IMR-90 (cell line): ENCODE measurements around the gene CDX1. TPM values are rescaled to one million over a fixed set of nuclear protein-coding genes. Genes with fewer than 3 reads are reported as not detected.

ENCODE experiments used
- ATAC-seq: fragments of 200-7000 bp; cut with Tn5 transposase; 2 replicates; pipeline ENCODE4 v1.9.1; 2020; ENCODE audit warnings: low read depth, mild to moderate bottlenecking, moderate library complexity
- BruUV-seq: library from RNA; stranded (reverse); fragments of 400-500 nt; replicated peaks from 2 replicates; lab custom pipeline; 2021; lab: Mats Ljungman, UMichigan
- CTCF ChIA-PET: fragments of 300-600 bp; formaldehyde crosslinking; extraction: SDS; loops from one replicate; lab custom pipeline; 2021; ENCODE audit warnings: antibody characterized with exemption; lab: Yijun Ruan, JAX
- POLR2A ChIA-PET: fragments of 300-600 bp; sonication (Branson Sonifier 250); formaldehyde crosslinking; loops from one replicate; lab custom pipeline; 2022; ENCODE audit warnings: antibody characterized with exemption; ENCODE audit not compliant: unreplicated experiment; lab: Charles Lee
- DNase-seq: peaks from one replicate; pipeline ENCODE4 v3.0.0; 2013
- H2AFZ ChIP-seq: replicated peaks from 2 replicates; pipeline ENCODE3; 2013; ENCODE audit warnings: low read length, mild to moderate bottlenecking; ENCODE audit not compliant: poor library complexity
- H2AK5ac ChIP-seq: 2 replicates; pipeline ENCODE4 v1.6.1; 2013; ENCODE audit warnings: low read depth, low read length, inconsistent platforms
- H2AK9ac ChIP-seq: replicated peaks from 2 replicates; pipeline ENCODE3; 2013; ENCODE audit warnings: mild to moderate bottlenecking, low read depth, low read length, moderate library complexity; ENCODE audit not compliant: poor library complexity
- H2BK120ac ChIP-seq: 2 replicates; pipeline ENCODE4 v1.6.1; 2013; ENCODE audit warnings: low read depth, low read length, inconsistent platforms
- H2BK15ac ChIP-seq: 3 replicates; pipeline ENCODE4 v1.6.1; 2013; ENCODE audit warnings: low read depth, low read length, inconsistent platforms
- H2BK20ac ChIP-seq: 2 replicates; pipeline ENCODE4 v1.6.1; 2013; ENCODE audit warnings: low read depth, mild to moderate bottlenecking, inconsistent platforms, low read length, moderate library complexity
- H2BK5ac ChIP-seq: 2 replicates; pipeline ENCODE4 v1.6.1; 2013; ENCODE audit warnings: mild to moderate bottlenecking, low read depth, low read length, inconsistent platforms; ENCODE audit not compliant: poor library complexity, severe bottlenecking
- H3K14ac ChIP-seq: replicated peaks from 2 replicates; pipeline ENCODE4 v1.6.1; 2013; ENCODE audit warnings: low read depth, low read length, inconsistent platforms
- H3K18ac ChIP-seq: 2 replicates; pipeline ENCODE4 v1.6.1; 2013; ENCODE audit warnings: low read depth, low read length, control low read depth
- H3K23ac ChIP-seq: 2 replicates; pipeline ENCODE4 v1.6.1; 2013; ENCODE audit warnings: low read depth, low read length, inconsistent platforms
- H3K27ac ChIP-seq: 2 replicates; pipeline ENCODE4 v1.5.1; 2013; ENCODE audit warnings: mild to moderate bottlenecking, control low read depth, low read length; ENCODE audit not compliant: insufficient read depth
- H3K27me3 ChIP-seq: 2 replicates; pipeline ENCODE4 v1.6.1; 2013; ENCODE audit warnings: low read length; ENCODE audit not compliant: control insufficient read depth, insufficient read depth
- H3K36me3 ChIP-seq: 2 replicates; pipeline ENCODE4 v1.6.1; 2013; ENCODE audit warnings: low read length, mixed read lengths; ENCODE audit not compliant: control insufficient read depth, insufficient read depth
- H3K4ac ChIP-seq: 2 replicates; pipeline ENCODE4 v1.6.1; 2013; ENCODE audit warnings: low read depth, low read length, inconsistent platforms
- H3K4me1 ChIP-seq: 2 replicates; pipeline ENCODE4 v1.6.1; 2013; ENCODE audit warnings: low read length, mixed read lengths; ENCODE audit not compliant: control insufficient read depth, insufficient read depth
- H3K4me2 ChIP-seq: 2 replicates; pipeline ENCODE4 v1.6.1; 2013; ENCODE audit warnings: low read depth, mild to moderate bottlenecking, control low read depth, low read length, moderate library complexity
- H3K4me3 ChIP-seq: 2 replicates; pipeline ENCODE4 v1.5.1; 2013; ENCODE audit warnings: low read depth, mild to moderate bottlenecking, control low read depth, low read length, moderate library complexity; ENCODE audit not compliant: insufficient read depth
- H3K56ac ChIP-seq: 2 replicates; pipeline ENCODE4 v1.6.1; 2013; ENCODE audit warnings: low read length, inconsistent platforms; ENCODE audit not compliant: insufficient read depth; ENCODE audit errors: extremely low read depth
- H3K79me1 ChIP-seq, 2 experiments: 2 replicates each; pipeline ENCODE4 v1.6.1; 2013; ENCODE audit warnings: low read length in 2 of 2, inconsistent platforms in 1 of 2, low read depth in 1 of 2
- H3K9ac ChIP-seq: 2 replicates; pipeline ENCODE4 v1.6.1; 2013; ENCODE audit warnings: low read depth, low read length, control low read depth
- H3K9me1 ChIP-seq: 2 replicates; pipeline ENCODE4 v1.6.1; 2013; ENCODE audit warnings: low read length, inconsistent platforms; ENCODE audit not compliant: insufficient read depth
- H3K9me3 ChIP-seq: 2 replicates; pipeline ENCODE4 v1.6.1; 2013; ENCODE audit warnings: low read length; ENCODE audit not compliant: control insufficient read depth, insufficient read depth
- H4K20me1 ChIP-seq: 2 replicates; pipeline ENCODE4 v1.6.1; 2013; ENCODE audit warnings: low read length, inconsistent platforms; ENCODE audit not compliant: insufficient read depth
- H4K5ac ChIP-seq: 2 replicates; pipeline ENCODE4 v1.6.1; 2013; ENCODE audit warnings: mild to moderate bottlenecking, low read depth, low read length, control low read depth
- H4K8ac ChIP-seq, 2 experiments: 2 replicates each; pipeline ENCODE4 v1.6.1; 2013; ENCODE audit warnings: low read depth in 2 of 2, low read length in 2 of 2, control low read depth in 1 of 2, inconsistent platforms in 1 of 2
- H4K91ac ChIP-seq: 2 replicates; pipeline ENCODE4 v1.6.1; 2013; ENCODE audit warnings: low read depth, low read length, inconsistent platforms; ENCODE audit not compliant: insufficient read depth
- CEBPB ChIP-seq: IDR thresholded peaks from 2 replicates; pipeline ENCODE4 v1.6.1; 2012; ENCODE audit warnings: low read depth, low read length, improper control_type of control experiment
- FOS ChIP-seq: fragments of 150-350 bp; IDR thresholded peaks from 2 replicates; pipeline ENCODE4 v1.6.1; 2016; ENCODE audit warnings: low read depth, low read length
- MAZ ChIP-seq: IDR thresholded peaks from 2 replicates; pipeline ENCODE4 v1.6.1; 2012; ENCODE audit warnings: low read depth, mild to moderate bottlenecking, low read length, improper control_type of control experiment, moderate library complexity, borderline replicate concordance
- MXI1 ChIP-seq: IDR thresholded peaks from 2 replicates; pipeline ENCODE4 v1.6.1; 2012; ENCODE audit warnings: low read depth, mild to moderate bottlenecking, low read length, moderate library complexity, borderline replicate concordance
- RCOR1 ChIP-seq: IDR thresholded peaks from 2 replicates; pipeline ENCODE4 v1.6.1; 2012; ENCODE audit warnings: mild to moderate bottlenecking, low read length, improper control_type of control experiment; ENCODE audit not compliant: insufficient replicate concordance
- RFX5 ChIP-seq: IDR thresholded peaks from 2 replicates; pipeline ENCODE4 v1.8.0; 2012; ENCODE audit warnings: low read depth, mild to moderate bottlenecking, low read length, moderate library complexity
- whole genome bisulfite sequencing, 2 experiments: methylation state at CpG; one replicate each; pipeline versions ENCODE4 v1.1.5 to v1.1.7; 2013; ENCODE audit warnings: missing lambda C conversion rate in 2 of 2; ENCODE audit not compliant: insufficient read length in 1 of 2; ENCODE audit errors: extremely low coverage in 2 of 2; 5-methylcytosine and 5-hydroxymethylcytosine counted together
- dilution Hi-C: fragments of 300-500 bp; cut with HindIII; formaldehyde crosslinking; loops from one replicate; pipeline ENCODE4 v1.14.3; 2018; ENCODE audit warnings: low sequenced_read_pairs; ENCODE audit not compliant: unreplicated experiment
- in situ Hi-C: fragments of 300-500 bp; cut with MboI; formaldehyde crosslinking; loops from 3 replicates; pipeline ENCODE4 v1.14.3; 2019; ENCODE audit warnings: low sequenced_read_pairs, inconsistent platforms, mixed read lengths
- intact Hi-C: fragments of 100-400 bp; cut with micrococcal nuclease; formaldehyde crosslinking; loops from 2 replicates; pipeline ENCODE4 v1.10.0; 2022
- polyA plus RNA-seq, 3 experiments: library from polyadenylated mRNA; depleted of rRNA; stranded (reverse); fragments of >200 nt; gene quantifications; 2 replicates each; pipeline ENCODE4 v1.2.3, GENCODE V29; 2012; ENCODE audit warnings: low replicate concordance in 1 of 3
- total RNA-seq: library from RNA; depleted of rRNA; stranded (reverse); fragments of >200 nt; gene quantifications from 2 replicates; pipeline ENCODE4 v1.2.3, GENCODE V29; 2012

The CDX1 gene
- total and polyA plus RNA-seq, 2 of the 4 experiments (the other 2 are of a cell fraction): 0.18 to 0.24 TPM

DNA sequence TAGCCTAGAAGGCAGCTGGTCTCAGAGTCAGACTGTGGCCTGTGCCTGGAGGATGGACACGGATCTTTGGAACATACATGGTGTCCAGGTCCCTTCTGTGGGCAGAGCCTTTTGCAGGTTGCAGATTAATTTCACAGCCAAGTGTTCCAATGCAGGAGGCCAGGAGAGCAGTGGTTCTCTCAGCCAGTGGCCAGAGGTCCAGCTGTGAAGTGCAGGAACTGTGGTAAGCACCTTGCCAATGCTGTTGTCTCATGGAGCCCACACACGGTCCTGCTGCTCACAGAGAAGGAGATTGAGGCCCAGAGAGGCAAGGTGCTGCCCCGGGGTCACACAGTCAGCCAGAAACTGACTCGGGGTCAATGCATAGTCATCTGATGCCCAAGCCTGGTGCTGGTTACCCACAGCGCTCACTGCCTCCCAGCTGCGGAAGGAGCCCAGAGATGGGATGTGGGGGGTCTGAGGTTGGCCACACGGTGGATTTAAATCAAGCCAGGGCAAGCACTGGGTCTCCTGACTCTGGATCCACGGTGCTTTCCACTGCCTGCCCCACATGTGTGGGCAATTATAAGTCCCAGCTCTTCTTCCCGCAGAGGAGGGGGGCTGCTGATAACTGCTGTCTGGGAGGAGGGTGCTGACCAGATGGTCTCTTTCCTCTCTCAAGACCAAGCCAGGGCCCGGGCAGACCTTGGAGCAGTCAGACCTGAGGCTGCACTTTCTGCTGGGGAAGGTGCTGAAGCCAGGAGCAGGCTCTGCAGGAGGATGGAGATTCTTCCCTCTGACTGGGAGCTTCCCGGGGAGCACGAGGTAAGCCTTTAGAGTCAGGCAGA lies 13.7 kb upstream of the CDX1 start:
- H3K27me3 ChIP-seq: no peaks in the 10 kb centered on the region
- H3K4ac ChIP-seq: peak overlapping the region; percentile 99
- H3K79me1 ChIP-seq: peaks cover 5 to 67% of the 10 kb centered on the region in 2 experiments
- dilution Hi-C loops: no loop called here
- H4K91ac ChIP-seq: peak overlapping the region; percentile 98
- peak overlapping the region; percentile 94 for H3K23ac ChIP-seq
- H2BK20ac ChIP-seq: peak overlapping the region; percentile 56
- H3K4me3 ChIP-seq: peak overlapping the region; percentile 76
- peak overlapping the region; percentile 94 for H2AK5ac ChIP-seq
- H3K9me1 ChIP-seq: peaks cover 31% of the 10 kb centered on the region
- H3K14ac ChIP-seq: peak overlapping the region; percentile 96
- H4K20me1 ChIP-seq: peaks cover 53% of the 10 kb centered on the region
- H2AK9ac ChIP-seq: peak overlapping the region; percentile 18
- peak overlapping the region; percentile 31; the same call in 2 of the 3 replicates for H2BK15ac ChIP-seq
- peaks cover 37% of the 10 kb centered on the region for H3K4me1 ChIP-seq
- peak; percentile 78 for DNase-seq
- peak overlapping the region; percentile 88; the same call in 1 of the 2 replicates for H3K56ac ChIP-seq
- no peak overlapping the region for H4K5ac ChIP-seq
- H2AFZ ChIP-seq: peak overlapping the region; percentile 24
- H3K9me3 ChIP-seq: no peaks in the 10 kb centered on the region
- intact Hi-C loops: no loop called here
- peak overlapping the region; percentile 93 for H3K4me2 ChIP-seq
- H3K9ac ChIP-seq: peak overlapping the region; percentile 99
- in situ Hi-C loops: no loop called here
- 43% methylated on average over 6 of the region's 12 CpGs; no CpG with 5 or more reads in 1 of the 2 experiments for WGBS, 2 experiments
- BruUV-seq: no TSS peak
- H2BK5ac ChIP-seq: peak overlapping the region; percentile 91
- TF ChIP-seq MAZ (peak; percentile 27; the same call in 1 of the 2 replicates), RCOR1 (no peak), CEBPB (no peak), RFX5 (no peak), FOS (no peak), MXI1 (0 out of 2 replicates have a peak, but pooled peaks have one; percentile 41)
- peak overlapping the region; percentile 85 for H2BK120ac ChIP-seq
- CTCF ChIA-PET: interaction anchor here (1.4 kb wide), 1 partner anchor 89 kb away, joined by 3 read pairs; no protein-coding TSS in a partner anchor
- ATAC-seq: peak; percentile 3
- peak overlapping the region; percentile 74 to 89; a peak in 3 of 4 replicates for H4K8ac ChIP-seq
- POLR2A ChIA-PET: interaction anchor here (0.6 to 1.2 kb wide), 2 partner anchors 10 to 146 kb away, joined by 3 to 5 read pairs; no protein-coding TSS in a partner anchor
- peak overlapping the region; percentile 83; the same call in 1 of the 2 replicates for H3K18ac ChIP-seq
- peak overlapping the region; percentile 91 for H3K27ac ChIP-seq
- peaks cover 48% of the 10 kb centered on the region for H3K36me3 ChIP-seq
